EH (cell line): ENCODE measurements around the gene VAPA.
A peak's percentile ranks its signal among the peaks of the same experiment; 100 is the strongest.

Source experiments
- DNase-seq: peaks from one replicate; pipeline ENCODE4 v3.0.0-alpha.2; 2015; ENCODE audit warnings: low read depth

Gene VAPA

DNA sequence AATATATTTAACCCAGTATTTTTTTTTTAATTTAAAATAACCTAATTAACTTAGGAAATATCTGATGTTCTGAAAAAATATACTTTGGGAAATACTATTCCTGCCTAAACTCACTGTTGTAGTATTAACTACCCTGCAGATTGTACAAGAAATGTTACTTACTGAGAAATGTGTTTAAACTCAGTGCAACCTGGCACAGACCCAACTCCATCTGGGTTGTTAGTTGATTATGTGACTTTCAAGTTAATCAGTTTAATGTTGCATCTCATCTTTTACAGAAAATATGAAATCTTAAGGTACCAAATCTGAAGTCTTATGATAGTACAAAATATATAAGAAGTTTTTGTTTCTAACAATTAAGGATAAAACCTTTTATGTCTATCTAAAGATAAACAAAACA is 27.3 kb downstream of the VAPA start:
- DNase-seq, result no peak

DNA sequence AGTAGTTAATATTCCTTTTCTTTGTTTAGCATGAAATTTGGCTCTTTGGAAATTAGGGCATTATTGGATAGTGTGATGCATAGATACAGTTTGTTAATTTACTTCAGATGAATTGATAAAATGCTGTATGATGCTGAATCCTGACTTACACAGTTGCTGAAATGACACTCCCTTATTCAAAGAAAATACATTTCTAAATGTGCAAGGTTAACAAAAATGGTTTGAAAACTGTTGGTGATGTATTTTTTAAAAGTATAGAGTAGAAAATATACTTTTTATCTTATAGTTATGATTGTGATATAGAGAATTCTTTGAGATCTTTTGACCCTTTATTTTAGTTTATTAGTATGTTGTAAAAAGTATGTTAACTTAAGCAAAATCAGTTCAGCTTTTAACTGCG is 27.8 kb downstream of the VAPA start:
- no peak for DNase-seq

DNA sequence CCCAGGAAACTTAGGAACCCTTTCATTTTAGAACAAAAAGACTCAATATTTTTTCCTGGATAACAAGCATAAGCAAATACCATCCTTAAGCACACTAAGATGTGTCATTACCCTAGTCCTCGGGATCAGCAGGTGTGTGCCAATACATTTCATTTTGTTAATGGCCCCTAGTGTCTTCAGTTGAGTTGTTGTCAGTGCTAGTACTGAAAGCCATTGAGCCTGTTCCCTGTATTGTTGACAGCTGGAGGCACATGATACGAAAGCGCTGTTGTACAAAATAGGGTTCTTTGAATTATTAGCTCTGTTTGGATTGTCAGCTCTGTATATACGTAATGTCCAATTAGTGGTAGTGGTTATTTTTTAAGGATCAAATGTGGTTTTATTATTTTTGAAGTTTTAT is 29.5 kb downstream of the VAPA start:
- DNase-seq, result no peak

DNA sequence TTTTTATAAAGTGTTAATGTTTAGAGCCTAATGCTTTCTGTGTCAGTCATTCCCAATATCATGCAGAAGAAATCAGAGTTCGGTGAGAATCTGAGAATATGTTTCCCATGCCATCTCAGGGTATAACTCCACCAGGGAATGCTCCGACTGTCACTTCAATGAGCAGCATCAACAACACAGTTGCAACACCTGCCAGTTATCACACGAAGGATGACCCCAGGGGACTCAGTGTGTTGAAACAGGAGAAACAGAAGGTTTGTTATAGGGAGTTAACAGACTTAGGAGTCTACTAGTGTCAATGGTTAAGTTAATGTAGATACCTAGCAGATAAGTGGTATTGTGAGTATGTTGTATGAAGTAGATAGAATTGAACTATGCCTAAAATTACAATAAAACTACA is 31.0 kb downstream of the VAPA start:
- no peak for DNase-seq

DNA sequence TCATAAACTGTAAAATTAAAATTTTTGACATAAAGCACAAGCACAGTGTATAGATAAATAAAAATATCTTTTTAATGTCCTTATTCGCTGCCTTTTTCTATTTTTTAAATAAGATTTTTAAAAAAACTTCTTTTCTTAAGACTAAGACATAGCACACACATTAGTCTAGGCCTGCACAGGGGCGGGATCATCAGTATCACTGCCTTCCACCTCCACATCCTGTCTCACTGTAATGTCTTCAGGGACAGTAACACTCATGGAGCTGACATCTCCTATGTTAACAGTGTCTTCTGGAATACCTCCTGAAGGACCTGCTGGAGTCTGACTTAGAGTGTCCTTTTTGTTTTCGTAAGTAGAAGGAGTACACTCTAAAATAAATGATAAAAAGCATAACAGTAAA is 33.0 kb downstream of the VAPA start:
- DNase-seq, result no peak

DNA sequence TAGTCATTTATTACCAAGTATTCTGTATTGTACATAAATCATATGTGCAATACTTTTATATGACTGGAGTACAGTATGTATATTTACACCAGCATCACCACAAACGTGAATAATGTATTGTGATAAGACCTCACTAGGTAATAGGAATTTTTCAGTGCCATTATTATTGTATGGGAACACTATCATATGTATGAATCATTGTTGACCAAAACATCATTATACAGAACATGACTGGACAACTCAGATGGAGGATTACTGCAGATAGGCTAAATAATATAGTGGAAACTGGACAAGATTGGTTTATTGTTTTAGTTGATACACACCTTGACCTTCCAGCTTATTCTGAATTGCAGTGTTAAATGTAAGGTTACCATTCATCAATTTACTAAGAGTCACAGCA is 33.4 kb downstream of the VAPA start:
- no peak for DNase-seq

DNA sequence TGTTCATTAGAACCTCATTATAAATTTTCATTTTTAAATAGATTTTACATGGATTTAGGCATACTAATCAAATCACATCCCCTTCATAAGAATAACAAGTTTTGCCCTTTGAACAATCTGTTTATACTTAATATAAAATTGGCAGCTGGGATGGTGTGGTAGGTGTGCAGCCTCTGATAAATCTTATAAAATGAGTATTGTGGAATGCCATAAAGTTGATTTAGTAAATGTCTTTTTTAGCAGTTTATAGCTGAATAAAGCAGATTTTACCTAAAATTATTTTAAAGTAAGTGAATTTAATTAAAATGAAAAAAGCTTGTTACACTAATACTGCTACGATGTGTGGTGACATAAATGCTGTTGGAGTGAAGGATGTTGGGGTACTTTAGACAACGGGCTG is 35.5 kb downstream of the VAPA start:
- DNase-seq, result no peak

DNA sequence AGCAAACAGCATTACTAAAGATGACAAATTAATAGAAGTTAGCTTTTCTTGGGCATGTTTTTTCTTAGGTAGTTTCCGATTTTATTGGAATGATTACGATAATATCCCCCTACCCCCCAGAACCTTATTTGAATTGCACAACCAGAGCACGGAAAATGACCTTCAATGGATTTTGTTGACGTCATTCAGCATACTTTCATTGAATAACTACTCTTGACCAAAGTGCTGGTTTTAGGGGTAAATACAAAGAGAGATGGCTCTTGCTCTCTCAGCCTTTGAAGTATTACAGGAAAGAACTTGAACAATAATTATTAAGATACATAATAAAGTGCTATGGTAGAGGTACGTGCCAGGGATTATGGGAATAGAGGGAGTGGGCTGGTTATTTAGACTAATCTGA is 36.0 kb downstream of the VAPA start:
- DNase-seq, result no peak

DNA sequence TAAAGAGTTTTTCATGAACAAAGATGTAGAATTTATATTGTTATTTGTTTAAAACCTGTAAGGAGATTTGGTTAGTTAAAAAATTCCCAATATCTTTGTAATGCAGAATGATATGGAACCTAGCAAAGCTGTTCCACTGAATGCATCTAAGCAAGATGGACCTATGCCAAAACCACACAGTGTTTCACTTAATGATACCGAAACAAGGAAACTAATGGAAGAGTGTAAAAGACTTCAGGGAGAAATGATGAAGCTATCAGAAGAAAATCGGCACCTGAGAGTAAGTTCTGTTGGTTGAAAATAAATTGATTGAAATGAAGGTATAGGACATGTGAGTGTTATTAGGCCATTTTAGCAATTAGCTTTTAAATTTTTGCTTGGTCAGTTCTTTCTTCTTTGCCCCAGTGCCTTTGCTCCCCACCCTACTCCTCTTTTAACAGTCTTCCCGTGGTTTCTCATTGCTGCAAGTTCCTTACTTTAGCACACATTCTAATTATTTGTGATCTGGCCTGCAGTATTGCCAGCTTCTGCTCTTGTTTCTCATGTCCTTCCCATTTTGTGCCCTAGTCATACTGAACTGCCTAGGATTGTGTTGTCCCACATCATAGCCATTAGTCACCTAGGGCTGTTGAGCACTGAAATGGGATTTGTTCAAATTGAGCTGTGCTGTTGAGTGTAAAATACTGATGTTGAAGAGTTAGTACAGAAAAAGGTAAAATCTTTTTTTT is 36.6 kb downstream of the VAPA start:
- peak; percentile 56 for DNase-seq

DNA sequence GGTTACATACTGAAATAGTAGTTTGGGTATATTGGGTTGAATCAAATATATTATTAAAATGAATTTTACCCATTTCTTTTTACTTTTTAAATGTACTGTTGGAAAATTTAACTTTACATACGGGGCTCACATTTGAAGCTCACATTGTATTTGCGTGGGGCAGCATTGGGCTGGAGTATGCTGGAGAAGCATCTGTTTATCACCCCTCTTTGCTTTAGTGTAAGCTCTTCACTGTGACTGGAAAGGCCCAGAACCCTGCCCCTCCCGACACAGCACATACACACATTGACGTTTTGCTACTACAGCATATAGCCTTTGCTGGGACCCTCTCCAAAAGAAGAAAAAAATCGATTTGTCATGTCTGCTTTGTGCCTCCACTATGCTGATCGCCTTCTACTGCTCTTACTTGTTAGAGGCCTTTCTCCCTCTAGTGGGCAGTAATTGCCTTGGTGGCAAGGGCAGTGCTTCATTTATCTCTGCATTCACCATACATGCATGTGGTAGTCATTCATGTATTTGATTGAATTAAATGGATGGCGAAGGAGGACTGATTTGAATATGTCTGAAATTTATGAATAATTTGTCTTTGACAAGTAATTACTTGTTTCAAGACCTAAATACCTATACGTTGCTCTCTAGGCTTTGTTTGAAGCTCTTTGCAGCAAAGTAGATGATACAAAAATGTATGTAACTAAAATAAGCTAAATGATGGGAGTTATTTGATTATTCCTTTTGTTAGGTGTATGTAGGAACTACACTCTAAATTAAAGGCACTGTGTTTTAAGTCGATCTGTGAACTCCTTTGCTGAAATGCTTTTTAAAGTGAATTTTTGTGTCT is 37.4 kb downstream of the VAPA start:
- DNase-seq, result peak; percentile 72

DNA sequence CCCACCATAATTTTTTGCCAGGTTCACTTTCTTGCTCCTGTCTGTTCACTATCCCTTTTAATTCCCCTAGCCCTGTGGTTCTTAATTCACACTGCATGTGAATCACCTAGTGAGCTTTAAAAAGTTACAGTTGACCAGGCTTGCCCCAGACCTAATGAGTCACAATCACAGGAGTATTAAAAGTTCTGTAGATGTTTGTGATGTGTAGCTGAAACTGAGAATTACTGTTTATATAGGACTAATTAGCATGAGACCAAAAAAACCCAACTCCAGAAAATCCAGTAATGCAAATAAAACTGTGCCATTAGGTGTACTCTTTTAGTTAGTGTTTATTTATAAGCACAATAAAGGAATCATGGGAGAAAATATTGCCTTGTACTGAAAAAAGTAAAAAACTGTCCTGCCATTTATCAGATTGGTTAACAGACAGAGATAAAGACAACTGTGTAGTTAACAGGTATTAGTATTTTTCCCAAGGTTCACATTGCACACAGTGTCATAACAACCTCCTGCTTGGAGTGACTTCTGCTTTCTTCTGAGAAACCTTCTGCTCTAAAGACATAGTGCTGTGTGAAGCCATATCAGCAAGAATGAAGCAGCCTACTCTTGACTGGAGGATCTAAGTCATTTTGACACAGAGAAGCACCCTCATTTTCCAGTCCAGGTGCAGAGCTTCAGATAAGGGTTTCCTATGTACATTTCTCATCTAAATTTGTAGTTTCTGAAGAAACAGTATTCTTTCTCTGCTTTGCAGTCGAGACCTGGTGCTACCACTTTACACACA is 39.0 kb downstream of the VAPA start:
- peak; percentile 66 for DNase-seq

DNA sequence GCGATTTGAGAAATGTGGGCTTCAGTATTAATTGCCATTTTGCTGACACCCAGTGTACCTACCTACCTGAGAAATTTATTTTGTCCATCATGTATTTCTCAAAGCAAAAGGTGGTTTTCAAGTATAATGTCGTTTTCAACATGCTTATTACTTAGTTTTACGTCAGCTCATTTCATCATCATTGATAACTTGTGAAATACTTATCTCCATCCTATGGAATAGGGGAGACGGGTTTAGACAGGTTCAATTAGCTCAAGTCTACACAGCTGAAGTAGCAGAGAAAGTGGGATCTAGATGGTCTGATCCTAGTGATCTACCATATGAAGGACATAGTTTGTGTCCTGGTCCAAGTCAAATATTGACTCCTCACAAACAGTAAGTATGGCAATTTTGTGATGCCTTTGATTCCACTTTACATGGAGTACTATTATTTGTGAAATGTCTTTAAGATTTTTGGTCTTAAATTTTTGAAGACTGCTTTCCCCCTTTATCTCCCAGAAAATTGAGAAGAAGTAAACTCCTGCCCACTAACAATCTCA is 45.1 kb downstream of the VAPA start:
- no peak for DNase-seq

DNA sequence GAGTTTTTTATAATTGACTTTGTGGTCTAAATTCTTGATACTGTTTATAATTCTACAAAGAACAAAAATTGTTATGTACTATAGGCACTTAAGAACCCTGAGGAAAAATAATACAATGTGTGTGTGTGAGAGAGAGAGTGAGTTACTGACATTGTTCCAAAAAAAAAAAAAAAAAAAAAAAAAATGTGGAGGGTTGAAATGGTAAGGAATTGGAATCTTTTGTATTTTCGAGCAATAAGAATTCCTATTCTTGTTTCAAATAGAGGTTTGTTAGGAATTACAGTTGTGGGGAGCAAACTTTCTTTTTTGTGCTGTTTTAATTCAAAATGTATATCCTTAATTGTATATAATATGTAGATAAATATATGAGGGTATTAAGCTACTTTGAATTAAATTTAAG is 45.7 kb downstream of the VAPA start:
- DNase-seq, result no peak

DNA sequence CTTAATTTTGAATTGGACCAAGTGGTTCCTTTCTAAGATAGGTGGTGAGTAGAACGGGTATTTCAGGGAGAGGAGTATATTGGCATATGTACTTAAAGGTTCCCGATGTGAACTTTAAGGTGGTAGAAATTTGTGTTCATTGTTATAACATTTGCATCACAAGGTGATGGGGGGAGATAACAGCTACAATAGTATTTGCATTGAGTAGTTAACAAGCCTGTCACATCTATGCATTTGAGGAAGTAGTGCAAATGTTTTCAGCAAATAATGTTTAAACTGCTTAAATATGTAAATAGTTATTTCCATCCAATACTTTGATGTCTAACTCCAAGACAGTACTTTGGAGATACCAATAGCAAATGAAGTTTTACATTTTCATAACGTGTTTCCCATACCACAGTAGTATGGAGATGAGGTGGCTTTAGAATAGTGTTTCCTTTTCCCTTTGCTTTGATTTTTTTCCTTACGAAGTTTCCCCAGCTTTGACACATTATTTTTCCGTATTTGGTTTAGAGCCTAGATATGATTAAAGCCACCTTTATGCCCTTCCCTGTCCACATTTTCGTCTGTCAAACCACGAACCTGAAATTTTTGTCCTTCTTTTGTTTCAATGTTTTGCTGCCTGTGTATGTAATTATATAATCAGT is 46.6 kb downstream of the VAPA start:
- DNase-seq, result no peak

DNA sequence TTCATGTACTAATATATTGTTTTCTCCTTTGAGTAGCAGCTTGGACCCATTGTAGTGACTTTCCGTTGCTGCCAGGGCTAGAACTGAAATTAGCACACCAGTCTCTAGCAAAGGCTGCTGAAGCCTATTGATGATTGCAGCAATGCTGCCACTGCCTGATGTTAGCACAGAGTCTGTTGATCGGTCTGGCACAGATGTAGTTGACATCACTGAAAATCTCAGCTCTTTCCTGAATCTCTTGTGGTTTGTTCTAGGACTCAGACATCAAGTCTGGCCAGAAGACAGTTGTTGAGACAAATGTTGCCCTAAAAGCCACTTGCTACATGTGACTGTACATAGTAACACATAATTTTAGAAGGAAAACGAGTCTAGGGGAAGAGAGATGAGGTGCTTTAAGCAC is 47.2 kb downstream of the VAPA start:
- no peak for DNase-seq

DNA sequence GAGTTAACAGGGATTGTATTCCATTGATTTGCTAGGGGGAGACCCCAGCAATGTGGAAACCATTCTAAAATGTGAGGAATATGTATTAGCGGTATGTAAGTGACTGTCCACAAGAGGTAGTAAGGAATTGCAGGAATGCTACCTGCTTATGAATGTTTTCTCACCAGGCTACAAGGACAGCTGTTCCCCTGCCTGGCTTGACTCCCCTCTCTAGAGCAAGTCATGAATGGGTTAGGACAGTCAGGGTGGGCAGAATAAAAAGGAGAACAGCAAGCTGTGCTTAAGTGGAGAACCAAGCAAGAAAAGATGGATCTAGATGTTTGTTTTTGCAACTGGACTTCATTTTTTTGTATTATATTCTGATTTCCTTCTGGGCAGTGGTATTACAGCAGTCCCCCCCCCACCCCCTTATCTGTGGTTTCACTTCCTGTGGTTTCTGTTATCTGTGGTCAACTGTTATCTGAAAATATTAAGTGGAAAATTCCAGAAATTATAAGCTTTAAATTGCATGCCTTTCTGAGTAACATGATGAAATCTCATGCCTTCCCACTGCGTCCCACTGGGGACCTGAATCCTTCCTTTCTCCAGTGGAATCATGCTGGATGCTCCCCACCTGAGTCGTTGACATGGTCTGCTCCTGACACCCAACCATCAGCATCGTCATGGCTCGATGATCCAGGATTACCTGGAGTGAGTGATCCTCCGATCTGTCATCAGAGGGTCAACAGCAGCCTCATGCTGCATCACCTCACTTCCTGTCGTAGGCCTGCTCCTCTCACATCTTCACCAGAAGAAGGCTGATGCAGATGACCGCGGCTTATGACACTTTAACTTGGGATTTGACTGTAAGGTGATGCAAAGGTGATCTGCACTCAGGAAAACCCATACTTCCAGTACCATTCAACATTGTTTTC is 52.2 kb downstream of the VAPA start:
- peak; percentile 56 for DNase-seq

DNA sequence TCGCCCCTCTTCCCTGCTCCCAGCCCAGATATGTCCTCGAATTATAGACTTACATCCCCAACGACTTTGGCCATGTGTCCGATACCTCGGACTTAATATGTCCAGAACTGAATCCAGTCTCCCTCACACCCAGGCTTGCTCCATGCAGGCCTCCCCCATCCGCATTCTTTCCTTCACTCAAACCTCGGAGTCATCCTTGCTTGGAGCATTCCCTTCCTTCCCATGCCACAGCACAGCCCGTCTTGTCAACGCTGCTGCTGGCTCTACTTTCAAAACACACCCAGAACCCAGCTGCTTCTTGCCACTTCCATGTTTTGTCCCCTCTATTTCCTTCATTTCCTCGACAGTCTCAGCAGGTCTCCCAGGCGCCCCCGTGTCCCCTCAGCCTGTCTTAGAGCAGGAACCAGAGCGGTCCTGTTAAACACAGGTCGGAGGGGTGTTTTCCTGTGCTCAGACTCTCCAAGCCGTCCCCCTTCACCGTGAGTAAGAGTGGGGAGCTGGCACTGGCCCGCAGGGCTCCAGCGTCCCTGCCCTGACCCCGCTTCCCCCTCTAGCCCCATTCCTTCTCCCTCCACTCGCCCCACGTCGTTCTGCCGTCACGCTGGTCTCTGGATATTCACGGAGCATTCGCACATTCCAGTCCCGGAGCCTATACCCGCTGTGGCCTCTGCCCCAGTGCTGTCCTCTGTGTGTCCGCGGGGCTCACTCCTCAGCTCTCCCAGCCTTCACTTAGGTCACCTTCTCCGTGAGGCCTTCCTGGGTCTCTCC is 54.4 kb downstream of the VAPA start:
- DNase-seq, result peak; percentile 41

DNA sequence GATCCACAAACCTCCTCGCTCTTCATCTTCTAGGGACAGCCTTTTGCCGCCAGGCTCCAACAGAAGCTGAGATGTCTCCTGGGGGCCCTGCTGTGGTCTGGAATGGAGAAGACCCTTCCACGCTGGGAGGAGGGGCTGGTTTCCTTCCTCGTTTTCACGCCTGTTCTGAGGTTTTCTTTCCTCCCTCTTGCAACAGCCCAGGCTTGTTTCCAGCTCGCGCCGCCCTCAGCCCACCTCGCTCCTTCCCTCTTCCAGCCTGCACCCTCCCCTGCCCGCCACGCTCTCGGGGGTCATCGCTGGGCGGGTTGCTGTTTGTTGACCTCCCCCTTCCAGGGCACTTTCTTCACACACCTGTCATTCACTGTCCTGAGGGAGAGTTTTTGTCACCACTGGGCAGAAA is 55.4 kb downstream of the VAPA start:
- DNase-seq, result no peak

DNA sequence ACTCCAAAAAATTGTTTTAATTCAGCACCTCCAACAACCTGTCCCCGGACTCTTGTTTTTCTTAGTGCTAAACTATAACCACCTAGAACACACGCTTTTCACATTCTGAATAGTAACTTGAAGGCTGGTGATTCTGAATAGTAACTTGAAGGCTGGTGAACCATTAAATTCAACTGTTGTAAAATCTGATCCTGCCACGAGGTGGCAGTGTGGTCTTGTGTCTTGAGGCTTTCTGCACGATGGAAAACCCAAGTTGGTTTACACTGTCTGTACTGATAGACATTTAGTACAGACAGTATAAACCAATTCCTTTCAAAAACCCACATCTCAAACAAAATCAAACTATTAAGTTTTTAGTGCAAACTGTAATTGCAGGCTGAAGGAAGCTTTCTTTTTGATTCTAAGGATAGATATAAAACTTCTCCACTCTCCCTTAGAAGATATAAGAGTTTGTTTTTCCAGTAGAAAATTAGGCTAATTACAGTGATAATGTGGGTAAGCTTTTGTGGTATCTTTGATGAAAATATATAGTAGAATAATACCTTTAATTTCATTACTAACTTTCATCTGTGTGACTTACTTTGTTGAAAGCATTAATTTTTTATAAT is 57.6 kb downstream of the VAPA start:
- peak; percentile 79 for DNase-seq

DNA sequence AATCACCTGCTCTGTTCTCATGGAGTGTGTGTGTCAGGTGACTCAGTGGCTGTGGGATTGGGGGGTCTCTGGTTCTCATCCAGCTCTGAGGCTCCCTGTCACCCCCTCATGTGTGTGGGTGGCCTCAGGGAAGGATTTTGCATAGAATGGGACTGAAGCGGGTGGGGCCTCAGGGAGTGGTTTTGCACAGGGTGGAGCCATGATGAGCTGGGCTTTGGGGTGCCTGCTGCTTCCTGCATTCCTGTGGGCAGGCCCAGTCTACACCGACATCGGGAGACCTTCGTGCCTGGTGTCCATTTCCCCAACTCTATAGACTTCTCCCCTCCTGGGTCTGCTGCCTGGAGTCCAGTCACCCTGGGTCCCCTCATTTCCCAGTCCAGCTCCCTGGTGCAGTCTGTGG is 59.7 kb downstream of the VAPA start:
- DNase-seq, result peak; percentile 30
